ENCODE data around the gene ASH1L. TPM values are rescaled to one million over a fixed set of nuclear protein-coding genes. Genes with fewer than 3 reads are reported as not detected.
"Not testable (repeated sequence)": the region's sequence is repeated elsewhere in the genome, so short reads cannot be mapped to it uniquely, and the experiment has no call there.

ASH1L gene
- total RNA-seq, 4 donors from 2014 or later = 63.3 to 75.6 (median 67.7) TPM

GRCh38 chr1:155487541-155487940, 75.1 kb downstream of the ASH1L start:
- peaks cover 0 to 14% (median 6%) of the 10 kb centered on the region in 4 donors for H3K4me1 ChIP-seq
- 97% methylated on average over 4 of the region's 4 CpGs for WGBS
- TF ChIP-seq EP300 (IDR thresholded peaks at IDR 0.05) = no peak
- TF ChIP-seq, protein P1, sequence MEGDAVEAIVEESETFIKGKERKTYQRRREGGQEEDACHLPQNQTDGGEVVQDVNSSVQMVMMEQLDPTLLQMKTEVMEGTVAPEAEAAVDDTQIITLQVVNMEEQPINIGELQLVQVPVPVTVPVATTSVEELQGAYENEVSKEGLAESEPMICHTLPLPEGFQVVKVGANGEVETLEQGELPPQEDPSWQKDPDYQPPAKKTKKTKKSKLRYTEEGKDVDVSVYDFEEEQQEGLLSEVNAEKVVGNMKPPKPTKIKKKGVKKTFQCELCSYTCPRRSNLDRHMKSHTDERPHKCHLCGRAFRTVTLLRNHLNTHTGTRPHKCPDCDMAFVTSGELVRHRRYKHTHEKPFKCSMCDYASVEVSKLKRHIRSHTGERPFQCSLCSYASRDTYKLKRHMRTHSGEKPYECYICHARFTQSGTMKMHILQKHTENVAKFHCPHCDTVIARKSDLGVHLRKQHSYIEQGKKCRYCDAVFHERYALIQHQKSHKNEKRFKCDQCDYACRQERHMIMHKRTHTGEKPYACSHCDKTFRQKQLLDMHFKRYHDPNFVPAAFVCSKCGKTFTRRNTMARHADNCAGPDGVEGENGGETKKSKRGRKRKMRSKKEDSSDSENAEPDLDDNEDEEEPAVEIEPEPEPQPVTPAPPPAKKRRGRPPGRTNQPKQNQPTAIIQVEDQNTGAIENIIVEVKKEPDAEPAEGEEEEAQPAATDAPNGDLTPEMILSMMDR (IDR thresholded peaks at IDR 0.05) = no peak
- no peak for TF ChIP-seq POLR2AphosphoS5 (IDR thresholded peaks at IDR 0.05)
- TF ChIP-seq POLR2A (IDR thresholded peaks at IDR 0.05; ENCODE audit: low read depth) = no peak
- DNase-seq (ENCODE audit: extremely low spot score) = no peak
- no peaks in the 10 kb centered on the region for H3K27me3 ChIP-seq
- intact Hi-C loops (cut with DNase I) = no loop called here
- no peak overlapping the region for H3K27ac ChIP-seq (replicated peaks in 1 of 4)
- H3K9me3 ChIP-seq = no peaks in the 10 kb centered on the region
- H3K4me3 ChIP-seq = no peak overlapping the region
- peaks cover 0 to 4% (median 0%) of the 10 kb centered on the region in 4 donors for H3K36me3 ChIP-seq

DNA sequence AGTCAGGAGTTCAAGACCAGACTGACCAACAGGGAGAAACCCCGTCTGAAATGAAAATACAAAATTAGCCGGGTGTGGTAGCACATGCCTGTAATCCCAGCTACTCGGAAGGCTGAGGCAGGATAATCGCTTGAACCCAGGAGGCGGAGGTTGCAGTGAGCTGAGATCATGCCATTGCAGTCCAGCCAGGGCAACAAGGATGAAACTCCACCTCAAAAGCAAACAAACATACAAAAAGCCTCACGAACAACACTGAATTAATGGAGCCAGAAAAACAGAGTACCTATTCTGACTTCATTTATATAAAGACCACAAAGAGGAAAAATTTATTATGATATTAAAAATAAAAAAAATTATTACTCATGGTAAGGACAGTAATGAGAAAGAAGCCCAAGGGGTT, 75.7 kb downstream of the ASH1L start:
- H3K36me3 ChIP-seq; H3K9me3 ChIP-seq; H3K27me3 ChIP-seq; H3K27ac ChIP-seq (replicated peaks in 1 of 4); intact Hi-C loops (cut with DNase I); DNase-seq (ENCODE audit: extremely low spot score); H3K4me3 ChIP-seq: not testable (repeated sequence)
- 77% methylated on average over 6 of the region's 6 CpGs for WGBS
- H3K4me1 ChIP-seq = peaks cover 0 to 19% (median 10%) of the 10 kb centered on the region in 4 donors

GRCh38 chr1:155485945-155486344, 76.7 kb downstream of the ASH1L start:
- Histone ChIP-seq H3K36me3 (peaks cover 0 to 18% (median 13%) of the 10 kb centered on the region in 4 donors), H3K27ac (replicated peaks in 1 of 4) (no peak overlapping the region), H3K27me3 (no peaks in the 10 kb centered on the region), H3K9me3 (no peaks in the 10 kb centered on the region), H3K4me3 (no peak overlapping the region), H3K4me1 (peaks cover 0 to 24% (median 14%) of the 10 kb centered on the region in 4 donors)
- TF ChIP-seq EP300 (IDR thresholded peaks at IDR 0.05) = no peak
- TF ChIP-seq POLR2A (IDR thresholded peaks at IDR 0.05; ENCODE audit: low read depth) = no peak
- no peak for TF ChIP-seq POLR2AphosphoS5 (IDR thresholded peaks at IDR 0.05)
- TF ChIP-seq, protein P1 (IDR thresholded peaks at IDR 0.05) = no peak
- intact Hi-C loops (cut with DNase I) = no loop called here
- DNase-seq (ENCODE audit: extremely low spot score) = no peak

DNA sequence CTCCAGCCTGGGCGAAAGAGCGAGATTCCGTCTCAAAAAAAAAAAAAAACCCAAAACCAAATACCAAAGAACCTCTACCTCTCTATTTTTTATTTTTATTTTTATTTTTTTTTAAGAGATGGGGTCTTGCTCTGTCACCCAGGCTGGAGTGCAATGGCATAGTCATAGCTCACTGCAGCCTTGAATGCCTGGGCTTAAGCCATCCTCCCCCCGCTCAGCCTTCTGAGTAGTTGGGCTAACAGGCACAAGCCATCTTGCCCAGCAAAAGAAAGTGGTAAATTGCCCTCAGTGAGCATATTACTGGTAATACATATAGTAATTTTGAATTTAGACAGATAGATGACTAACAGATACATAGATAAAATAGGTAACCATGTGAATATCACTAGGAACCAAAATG, 77.4 kb downstream of the ASH1L start:
- TF ChIP-seq POLR2AphosphoS5 (IDR thresholded peaks at IDR 0.05) (no peak), POLR2A (IDR thresholded peaks at IDR 0.05; ENCODE audit: low read depth) (no peak), EP300 (IDR thresholded peaks at IDR 0.05) (no peak)
- TF ChIP-seq, protein P1 (IDR thresholded peaks at IDR 0.05) = no peak
- no peak for DNase-seq (ENCODE audit: extremely low spot score)
- no peaks in the 10 kb centered on the region for H3K9me3 ChIP-seq
- peaks cover 0 to 24% (median 16%) of the 10 kb centered on the region in 4 donors for H3K36me3 ChIP-seq
- H3K27ac ChIP-seq (replicated peaks in 1 of 4) = no peak overlapping the region
- no peaks in the 10 kb centered on the region for H3K27me3 ChIP-seq
- intact Hi-C loops (cut with DNase I) = no loop called here
- WGBS = 98% methylated on average over 4 of the region's 4 CpGs
- H3K4me3 ChIP-seq = no peak overlapping the region
- H3K4me1 ChIP-seq = peaks cover 0 to 24% (median 14%) of the 10 kb centered on the region in 4 donors

DNA sequence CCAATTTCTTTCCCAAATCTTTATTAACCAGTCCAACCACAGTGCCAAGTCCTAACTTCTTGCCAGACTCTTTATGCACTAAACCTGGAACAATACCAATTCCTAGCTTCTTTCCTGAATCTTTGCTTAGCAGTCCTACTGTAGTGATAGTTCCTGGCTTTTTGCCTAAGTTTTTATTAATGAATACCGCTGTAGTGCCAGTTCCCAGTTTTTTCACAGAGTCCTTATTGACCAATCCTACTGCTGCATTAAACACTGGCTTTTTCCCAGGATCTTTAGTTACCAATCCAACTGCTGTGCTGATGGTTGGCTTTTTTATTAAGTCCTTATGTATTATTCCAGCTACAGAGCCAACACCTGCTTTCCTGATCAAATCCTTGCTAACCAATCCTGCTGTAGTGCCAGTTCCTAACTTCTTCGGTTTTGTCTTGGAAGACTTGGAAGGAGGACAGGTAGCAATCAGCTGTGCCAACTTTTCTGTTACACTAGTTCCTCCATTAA, 80.8 kb downstream of the ASH1L start:
- Histone ChIP-seq H3K36me3 (peaks cover 0 to 41% (median 20%) of the 10 kb centered on the region in 4 donors), H3K27me3 (no peaks in the 10 kb centered on the region), H3K4me3 (no peak overlapping the region), H3K27ac (replicated peaks in 1 of 4) (no peak overlapping the region), H3K9me3 (no peaks in the 10 kb centered on the region), H3K4me1 (peaks cover 0 to 24% (median 14%) of the 10 kb centered on the region in 4 donors)
- intact Hi-C loops (cut with DNase I) = no loop called here
- TF ChIP-seq EP300 (IDR thresholded peaks at IDR 0.05) = no peak
- TF ChIP-seq, protein P1 (IDR thresholded peaks at IDR 0.05) = no peak
- TF ChIP-seq POLR2AphosphoS5 (IDR thresholded peaks at IDR 0.05) = no peak
- no peak for TF ChIP-seq POLR2A (IDR thresholded peaks at IDR 0.05; ENCODE audit: low read depth)
- DNase-seq (ENCODE audit: extremely low spot score) = no peak
- whole genome bisulfite sequencing = 68% methylated on average over 2 of the region's 2 CpGs
